Measurements from ENCODE around the gene CUX1. TPM values are rescaled to one million over a fixed set of nuclear protein-coding genes. Genes with fewer than 3 reads are reported as not detected.

Gene CUX1
- total and polyA plus RNA-seq, 2 of the 13 experiments (the other 11 are each of a cell fraction or from before 2014, with no cell fraction given): 13.7 to 14.9 TPM

GRCh38 chr7:102152672-102153598 is 335.5 kb downstream of the CUX1 start (continued):
- TF ChIP-seq SAP130 (CRISPR knock-in tag; IDR thresholded peaks at IDR 0.05; ENCODE audit: low read depth) (peak; percentile 81), TBX3 (IDR thresholded peaks at IDR 0.05; ENCODE audit: borderline replicate concordance) (no peak), MTF2 (CRISPR knock-in tag; IDR thresholded peaks at IDR 0.05; ENCODE audit: borderline replicate concordance) (0 out of 2 replicates have a peak, but pooled peaks have one; percentile 74), RXRB (CRISPR knock-in tag; IDR thresholded peaks at IDR 0.05; ENCODE audit: borderline replicate concordance) (peak; percentile 67), ZNF562 (CRISPR knock-in tag; IDR thresholded peaks at IDR 0.05; ENCODE audit: borderline replicate concordance) (no peak), ZHX2 (IDR thresholded peaks at IDR 0.05; ENCODE audit: low read depth) (0 out of 2 replicates have a peak, but pooled peaks have one; percentile 18), ZHX2 (CRISPR knock-in tag; IDR thresholded peaks at IDR 0.05; ENCODE audit: borderline replicate concordance) (no peak), RELA (CRISPR knock-in tag; IDR thresholded peaks at IDR 0.05) (0 out of 2 replicates have a peak, but pooled peaks have one; percentile 17), HOXA3 (CRISPR knock-in tag; IDR thresholded peaks at IDR 0.05) (peak; percentile 46), ZNF34 (CRISPR knock-in tag; IDR thresholded peaks at IDR 0.05; ENCODE audit: borderline replicate concordance) (peak; percentile 23; the same call in 1 of the 2 replicates), ZBTB10 (CRISPR knock-in tag; IDR thresholded peaks at IDR 0.05; ENCODE audit: borderline replicate concordance) (0 out of 2 replicates have a peak, but pooled peaks have one; percentile 23), TERF1 (CRISPR knock-in tag; IDR thresholded peaks at IDR 0.05) (no peak), ZMYM3 (CRISPR knock-in tag; IDR thresholded peaks at IDR 0.05) (peak; percentile 63; the same call in 1 of the 2 replicates), HHEX (CRISPR knock-in tag; IDR thresholded peaks at IDR 0.05) (no peak), ZNF451 (CRISPR knock-in tag; IDR thresholded peaks at IDR 0.05) (no peak), MAFG (CRISPR knock-in tag; IDR thresholded peaks at IDR 0.05) (no peak), ZKSCAN5 (CRISPR knock-in tag; IDR thresholded peaks at IDR 0.05) (peak; percentile 38; the same call in 1 of the 2 replicates), ZNF782 (CRISPR knock-in tag; IDR thresholded peaks at IDR 0.05; ENCODE audit: borderline replicate concordance) (peak; percentile 87), ZNF383 (CRISPR knock-in tag; IDR thresholded peaks at IDR 0.05; ENCODE audit: borderline replicate concordance) (peak; percentile 94; the same call in 1 of the 2 replicates), XRCC5 (optimal IDR thresholded peaks at IDR 0.05; ENCODE audit: low read length) (peak; percentile 41)
